Activated CD8-positive, alpha-beta T cell treated with anti-CD3 and anti-CD28 coated beads, Interleukin-2, amount 10 ng/mL, durations not matched to agents 7 days and 5 days (primary cell): ENCODE results near the gene HOXD13. TPM values are rescaled to one million over a fixed set of nuclear protein-coding genes. Genes with fewer than 3 reads are reported as not detected.

Source experiments
- ATAC-seq: fragments of 150-1000 bp; cut with Tn5 transposase; one replicate; pipeline ENCODE4 v1.10.0; 2021; ENCODE audit warnings: moderate library complexity
- CTCF ChIA-PET: fragments of 350-600 bp; sonication (Branson Sonifier 250); formaldehyde crosslinking; loops from one replicate; lab custom pipeline; 2021; ENCODE audit warnings: antibody characterized with exemption; lab: Charles Lee
- POLR2A ChIA-PET: fragments of 350-600 bp; sonication (Branson Sonifier 250); formaldehyde crosslinking; loops from one replicate; lab custom pipeline; 2021; ENCODE audit warnings: antibody characterized with exemption; lab: Charles Lee
- DNase-seq: peaks from one replicate; pipeline ENCODE4 v3.0.0-alpha.2; 2020
- H3K27ac Mint-ChIP-seq: one replicate; pipeline ENCODE4 v1.8.0; 2021; ENCODE audit warnings: mild to moderate bottlenecking, mixed read lengths
- H3K27me3 Mint-ChIP-seq: one replicate; pipeline ENCODE4 v1.8.0; 2021; ENCODE audit warnings: low read depth, mixed read lengths
- H3K36me3 Mint-ChIP-seq: one replicate; pipeline ENCODE4 v1.8.0; 2021; ENCODE audit warnings: low read depth, mixed read lengths
- H3K4me1 Mint-ChIP-seq: one replicate; pipeline ENCODE4 v1.8.0; 2021; ENCODE audit warnings: low read depth, mixed read lengths
- H3K4me3 Mint-ChIP-seq: one replicate; pipeline ENCODE4 v1.8.0; 2021; ENCODE audit warnings: mild to moderate bottlenecking, mixed read lengths
- H3K9me3 Mint-ChIP-seq: one replicate; pipeline ENCODE4 v1.8.0; 2022; ENCODE audit warnings: mixed read lengths; ENCODE audit not compliant: insufficient read depth
- total RNA-seq, 2 experiments: library from RNA; stranded (reverse); gene quantifications; one replicate each; pipeline ENCODE4 v1.2.3, GENCODE V29; 2021

Gene HOXD13
- total RNA-seq = not detected

GRCh38 chr2:176092270-176093144 lies at the start of gene HOXD13:
HOXD13 (plus strand) TSS chr2:176092721; CDS start chr2:176092891, 170 bp downstream.
- ChIA-PET POLR2A (no interaction called here), CTCF (interaction anchor here (0.8 to 1.2 kb wide), 2 partner anchors 403 to 406 kb away, joined by 3 read pairs; no protein-coding TSS in a partner anchor)
- DNase-seq (no peak), ATAC-seq (no peak)
- Mint-ChIP-seq H3K4me1 (peaks cover 21% of the 10 kb centered on the region), H3K36me3 (no peaks in the 10 kb centered on the region), H3K9me3 (no peaks in the 10 kb centered on the region), H3K27me3 (peaks cover 84% of the 10 kb centered on the region), H3K27ac (peak within 1 kb of the TSS; percentile 68), H3K4me3 (peak within 1 kb of the TSS; percentile 27)

- H3K4me3 Mint-ChIP-seq = no peak overlapping the region
- CTCF ChIA-PET = no interaction called here
- H3K36me3 Mint-ChIP-seq = no peaks in the 10 kb centered on the region
- POLR2A ChIA-PET = no interaction called here
- DNase-seq (no peak), ATAC-seq (no peak)
- H3K4me1 Mint-ChIP-seq = no peaks in the 10 kb centered on the region
- H3K27me3 Mint-ChIP-seq = peaks cover 29% of the 10 kb centered on the region
- no peaks in the 10 kb centered on the region for H3K9me3 Mint-ChIP-seq
- no peak overlapping the region for H3K27ac Mint-ChIP-seq
Observed at GRCh38 chr2:176056406-176056805, 36.1 kb upstream of the HOXD13 start.

GRCh38 chr2:176063958-176064357 lies 28.6 kb upstream of the HOXD13 start:
- H3K27me3 Mint-ChIP-seq = peaks cover 58% of the 10 kb centered on the region
- no peak overlapping the region for H3K4me3 Mint-ChIP-seq
- DNase-seq (no peak), ATAC-seq (no peak)
- ChIA-PET CTCF (interaction anchor here (1.1 to 1.4 kb wide), 2 partner anchors 33 to 374 kb away, joined by 3 read pairs; no protein-coding TSS in a partner anchor), POLR2A (no interaction called here)
- H3K4me1 Mint-ChIP-seq = peaks cover 5% of the 10 kb centered on the region
- H3K27ac Mint-ChIP-seq = no peak overlapping the region
- H3K36me3 Mint-ChIP-seq = peaks cover 3% of the 10 kb centered on the region
- H3K9me3 Mint-ChIP-seq = no peaks in the 10 kb centered on the region

DNA sequence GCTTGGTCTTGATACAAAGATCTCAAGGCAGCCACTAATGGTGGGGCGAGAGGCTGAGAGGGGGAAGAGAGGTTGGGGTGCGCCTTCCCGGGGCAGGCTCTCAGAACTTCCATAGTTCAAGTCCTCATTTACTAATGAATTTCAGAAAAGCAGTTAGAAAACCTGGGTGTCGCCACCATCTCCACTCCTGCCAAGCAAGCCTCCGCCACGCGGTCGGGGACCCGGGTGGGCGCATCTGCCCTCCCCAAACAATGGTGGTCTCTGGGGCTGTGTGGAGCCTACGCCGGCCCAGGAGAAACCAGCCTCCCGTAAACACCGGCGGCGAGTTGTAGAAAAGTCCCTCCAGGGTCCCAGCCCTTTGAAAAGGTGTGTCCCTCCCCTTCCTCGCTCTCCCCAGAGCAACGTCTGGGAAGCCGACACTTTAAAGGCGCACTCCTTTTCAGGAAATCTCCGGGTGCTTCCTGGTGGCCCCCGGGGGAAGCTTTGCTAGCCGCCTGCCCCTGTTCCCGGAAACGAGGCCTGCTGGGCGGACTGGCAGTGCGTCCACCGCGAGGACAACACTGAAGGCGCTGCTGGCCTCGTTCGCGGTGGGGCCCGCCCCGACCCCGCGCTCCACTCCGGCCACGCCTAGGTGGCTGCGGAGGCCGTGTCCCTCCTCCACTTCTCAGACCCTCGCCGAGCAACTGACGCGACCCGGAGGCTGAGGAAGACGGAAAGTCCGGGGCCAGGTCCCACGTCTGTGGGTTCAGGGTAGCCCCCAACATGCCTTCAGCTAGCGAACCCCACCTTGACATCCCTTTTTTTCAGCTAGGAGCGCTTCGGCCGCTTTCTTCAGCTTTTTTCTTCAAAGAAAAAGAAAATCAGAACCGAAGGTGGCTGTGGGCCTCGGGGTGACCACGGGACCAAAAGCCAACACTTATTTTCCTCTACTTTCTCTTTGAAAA lies 25.6 kb upstream of the HOXD13 start:
- Mint-ChIP-seq H3K9me3 (no peaks in the 10 kb centered on the region), H3K36me3 (peaks cover 3% of the 10 kb centered on the region), H3K4me1 (peaks cover 5% of the 10 kb centered on the region), H3K27me3 (peaks cover 77% of the 10 kb centered on the region), H3K27ac (no peak overlapping the region), H3K4me3 (no peak overlapping the region)
- POLR2A ChIA-PET = no interaction called here
- CTCF ChIA-PET = no interaction called here
- DNase-seq (no peak), ATAC-seq (no peak)

DNA sequence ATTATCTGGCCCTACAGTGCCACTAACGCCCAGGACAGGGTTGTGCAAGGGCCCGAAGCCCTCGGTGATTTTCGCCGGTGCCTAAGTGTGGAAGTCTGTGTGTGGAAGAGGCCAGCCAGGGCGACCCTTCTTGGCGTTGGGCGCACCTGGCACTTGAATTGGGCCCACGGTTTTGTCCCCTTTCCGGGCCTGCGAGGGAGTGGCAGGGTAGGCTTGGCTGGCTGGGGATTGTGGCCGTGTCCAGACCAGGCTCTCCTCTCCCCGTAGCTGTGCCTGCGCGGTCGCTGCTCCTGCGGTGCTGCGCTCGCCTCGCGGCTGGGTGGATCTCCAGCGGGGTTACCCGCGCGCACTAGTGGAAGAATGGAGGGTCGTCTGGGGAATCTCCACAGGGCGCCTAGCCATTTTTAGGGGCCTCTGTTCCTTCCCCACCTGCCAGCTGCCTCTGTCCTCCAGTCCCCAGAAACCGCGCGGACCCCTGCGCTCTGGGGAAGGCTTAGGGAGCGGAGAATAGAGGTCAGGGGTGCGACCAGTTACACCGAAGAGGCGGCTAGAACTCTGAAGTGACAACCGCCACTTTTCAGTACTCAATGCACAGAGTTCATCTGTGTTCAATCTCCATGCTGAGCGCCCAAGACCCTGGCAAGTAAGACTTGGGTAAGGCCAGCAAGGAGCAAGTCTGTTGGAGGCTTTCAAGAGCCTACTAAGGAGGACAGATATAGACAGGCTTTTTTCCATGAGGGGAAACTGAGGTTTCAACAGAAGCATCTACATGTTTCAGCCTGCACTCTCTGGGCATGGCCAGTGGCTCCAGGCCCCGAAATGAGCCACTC lies 24.7 kb upstream of the HOXD13 start:
- no peak for ATAC-seq

GRCh38 chr2:176068419-176068832 lies 24.1 kb upstream of the HOXD13 start:
- no peaks in the 10 kb centered on the region for H3K9me3 Mint-ChIP-seq
- POLR2A ChIA-PET = no interaction called here
- peaks cover 5% of the 10 kb centered on the region for H3K4me1 Mint-ChIP-seq
- H3K4me3 Mint-ChIP-seq = no peak overlapping the region
- CTCF ChIA-PET = no interaction called here
- H3K27ac Mint-ChIP-seq = no peak overlapping the region
- no peak for DNase-seq
- peaks cover 87% of the 10 kb centered on the region for H3K27me3 Mint-ChIP-seq
- H3K36me3 Mint-ChIP-seq = peaks cover 3% of the 10 kb centered on the region
- ATAC-seq = no peak

More for the DNA sequence above, 24.7 kb upstream of the HOXD13 start:
- H3K27me3 Mint-ChIP-seq = peaks cover 83% of the 10 kb centered on the region
- ChIA-PET POLR2A (no interaction called here), CTCF (no interaction called here)
- no peaks in the 10 kb centered on the region for H3K9me3 Mint-ChIP-seq
- peaks cover 5% of the 10 kb centered on the region for H3K4me1 Mint-ChIP-seq
- no peak for DNase-seq
- H3K4me3 Mint-ChIP-seq = no peak overlapping the region
- no peak overlapping the region for H3K27ac Mint-ChIP-seq
- peaks cover 3% of the 10 kb centered on the region for H3K36me3 Mint-ChIP-seq

DNA sequence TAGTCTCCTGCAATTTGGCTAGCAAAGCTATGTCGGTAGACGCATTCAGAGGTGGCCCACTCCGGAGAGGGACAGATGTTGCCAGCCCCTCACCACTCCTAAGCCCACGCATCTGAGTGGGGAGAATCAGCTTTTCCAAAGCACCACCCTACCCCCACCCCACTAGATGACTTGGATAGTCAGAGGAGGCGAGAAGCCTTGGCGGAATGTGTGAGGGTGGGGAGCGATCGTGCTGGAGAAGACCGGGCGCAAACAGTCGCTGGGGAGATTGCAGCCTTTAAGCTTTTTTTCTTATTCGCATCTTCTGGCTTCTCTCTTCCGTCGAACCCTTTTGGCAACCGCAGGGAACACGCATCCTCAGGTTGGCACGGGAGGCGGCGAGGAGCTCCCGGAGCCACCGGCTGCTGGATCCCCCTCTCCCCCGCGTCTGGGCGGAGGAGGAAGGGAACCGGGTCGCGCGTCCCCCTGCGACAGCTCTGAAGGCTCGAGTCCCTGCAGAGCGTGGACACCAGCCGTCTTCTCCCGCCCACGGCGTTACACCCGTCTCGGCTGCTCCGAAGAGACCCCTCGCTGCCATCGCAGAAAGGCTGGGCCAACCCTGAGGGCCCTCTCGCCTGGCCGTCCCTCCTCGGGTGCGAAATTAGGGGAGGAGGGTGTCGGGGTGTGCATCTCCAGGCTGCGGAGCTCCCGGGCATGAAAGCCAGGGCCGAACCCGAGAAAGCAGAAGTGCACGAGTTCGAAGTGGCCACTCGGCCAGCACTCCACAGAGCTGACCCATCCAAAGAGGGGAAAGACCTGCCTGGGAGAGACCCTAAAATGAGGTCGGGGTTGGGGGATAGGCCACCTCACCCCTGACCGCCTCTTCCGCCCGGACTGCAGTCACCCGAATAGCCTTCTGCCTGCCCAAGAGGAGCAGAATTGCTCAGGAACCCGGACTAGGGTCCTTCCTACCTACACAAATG lies 20.9 kb upstream of the HOXD13 start:
- no peak overlapping the region for H3K4me3 Mint-ChIP-seq
- peaks cover 5% of the 10 kb centered on the region for H3K4me1 Mint-ChIP-seq
- no peaks in the 10 kb centered on the region for H3K36me3 Mint-ChIP-seq
- H3K27me3 Mint-ChIP-seq = peaks cover 93% of the 10 kb centered on the region
- DNase-seq = no peak
- POLR2A ChIA-PET = no interaction called here
- no peak for ATAC-seq
- H3K9me3 Mint-ChIP-seq = no peaks in the 10 kb centered on the region
- CTCF ChIA-PET = no interaction called here
- H3K27ac Mint-ChIP-seq = no peak overlapping the region

GRCh38 chr2:176072292-176072669 lies 20.2 kb upstream of the HOXD13 start:
- ATAC-seq = no peak
- H3K4me3 Mint-ChIP-seq = no peak overlapping the region
- POLR2A ChIA-PET = no interaction called here
- H3K27ac Mint-ChIP-seq = no peak overlapping the region
- no peaks in the 10 kb centered on the region for H3K9me3 Mint-ChIP-seq
- CTCF ChIA-PET = no interaction called here
- H3K27me3 Mint-ChIP-seq = peaks cover 90% of the 10 kb centered on the region
- peaks cover 5% of the 10 kb centered on the region for H3K4me1 Mint-ChIP-seq
- DNase-seq = no peak
- H3K36me3 Mint-ChIP-seq = no peaks in the 10 kb centered on the region

DNA sequence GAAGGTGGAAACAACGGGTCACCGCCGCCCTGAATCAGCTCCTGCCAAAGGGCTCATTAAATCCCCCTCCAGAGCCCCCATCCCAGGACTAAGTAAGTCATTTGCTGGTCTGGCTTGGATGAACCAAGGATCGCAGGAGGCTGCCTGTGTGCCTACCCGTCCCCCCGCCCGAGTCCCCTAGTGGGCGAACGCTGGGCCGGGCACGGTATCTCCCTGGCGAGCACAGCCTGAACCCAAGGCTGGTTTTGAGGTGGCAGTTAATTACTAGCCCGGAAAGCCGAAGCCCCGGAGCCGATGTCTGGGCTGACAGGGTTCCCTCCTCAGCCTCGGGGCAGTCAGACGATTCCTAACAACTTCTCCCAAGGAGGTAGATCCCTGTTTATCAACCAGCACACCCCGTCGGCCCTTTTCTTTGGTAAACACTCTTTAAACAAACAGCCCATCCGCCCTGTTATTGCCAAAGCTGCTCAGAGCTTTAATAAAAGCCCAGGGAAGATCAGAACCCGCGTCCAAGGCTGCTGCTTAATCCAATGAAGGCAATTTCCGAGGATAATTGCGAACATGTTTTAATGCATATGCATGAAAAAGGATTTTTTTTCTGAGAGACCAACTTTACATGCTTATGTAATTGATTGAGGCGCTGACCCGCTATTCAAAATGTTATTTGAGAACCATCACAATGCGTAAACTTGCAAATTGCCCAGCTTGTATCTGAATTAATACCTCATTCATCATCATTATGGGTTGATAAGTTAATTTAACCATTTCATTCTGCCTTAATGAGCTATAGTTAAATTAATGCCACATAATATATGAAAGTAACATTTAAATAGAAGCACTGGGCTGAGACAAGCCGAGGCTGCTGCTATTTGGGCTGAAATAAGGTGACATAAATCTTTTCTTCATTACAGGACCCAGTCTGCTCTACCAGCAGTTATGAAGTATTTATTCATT lies 19.3 kb upstream of the HOXD13 start:
- no peak for DNase-seq
- ChIA-PET CTCF (interaction anchor here (0.7 to 1.5 kb wide), 3 partner anchors 9 to 383 kb away, joined by 3 to 4 read pairs (median 4); no protein-coding TSS in a partner anchor), POLR2A (interaction anchor here (0.9 kb wide), 1 partner anchor 21 kb away, joined by 4 read pairs; no protein-coding TSS in a partner anchor)
- peaks cover 84% of the 10 kb centered on the region for H3K27me3 Mint-ChIP-seq
- H3K4me1 Mint-ChIP-seq = no peaks in the 10 kb centered on the region
- H3K9me3 Mint-ChIP-seq = no peaks in the 10 kb centered on the region
- H3K4me3 Mint-ChIP-seq = no peak overlapping the region
- H3K27ac Mint-ChIP-seq = no peak overlapping the region
- no peak for ATAC-seq
- H3K36me3 Mint-ChIP-seq = no peaks in the 10 kb centered on the region
